Neuronal stem cell (in vitro differentiated cells): Measurements from ENCODE around the gene OTUD4.

Source experiments
- DNase-seq: peaks from one replicate; pipeline ENCODE4 v3.0.0-alpha.2; 2013; ENCODE audit warnings: low spot score
- H2AFZ ChIP-seq: one replicate; pipeline ENCODE4 v1.6.1; 2013; ENCODE audit warnings: mild to moderate bottlenecking, low read length, inconsistent platforms
- H2AK5ac ChIP-seq: 2 replicates; pipeline ENCODE4 v1.6.1; 2013; ENCODE audit warnings: low read depth, mild to moderate bottlenecking, inconsistent platforms, low read length, moderate library complexity, mixed read lengths
- H2BK120ac ChIP-seq: 2 replicates; pipeline ENCODE4 v1.6.1; 2013; ENCODE audit warnings: low read depth, mild to moderate bottlenecking, inconsistent platforms, low read length, moderate library complexity, mixed read lengths
- H2BK12ac ChIP-seq: one replicate; pipeline ENCODE4 v1.6.1; 2013; ENCODE audit warnings: low read length, inconsistent platforms
- H2BK15ac ChIP-seq: 2 replicates; pipeline ENCODE4 v1.6.1; 2013; ENCODE audit warnings: mild to moderate bottlenecking, low read length, inconsistent platforms, mixed read lengths
- H2BK5ac ChIP-seq: one replicate; pipeline ENCODE4 v1.6.1; 2013; ENCODE audit warnings: inconsistent platforms, mild to moderate bottlenecking, low read length, moderate library complexity
- H3K14ac ChIP-seq: one replicate; pipeline ENCODE4 v1.6.1; 2013; ENCODE audit warnings: low read length, inconsistent platforms
- H3K18ac ChIP-seq: 2 replicates; pipeline ENCODE4 v1.6.1; 2013; ENCODE audit warnings: low read length, inconsistent platforms
- H3K23ac ChIP-seq: 2 replicates; pipeline ENCODE4 v1.6.1; 2013; ENCODE audit warnings: low read depth, mild to moderate bottlenecking, mixed read lengths, low read length, inconsistent platforms; ENCODE audit not compliant: poor library complexity
- H3K27ac ChIP-seq: replicated peaks from 3 replicates; pipeline ENCODE4 v1.5.1; 2013; ENCODE audit warnings: low read length, inconsistent platforms
- H3K27me3 ChIP-seq, 3 experiments: 2 replicates each; pipeline ENCODE4 v1.6.1; 2013; ENCODE audit warnings: low read length in 3 of 3, mild to moderate bottlenecking in 2 of 3, inconsistent platforms in 1 of 3, low read depth in 1 of 3, mixed read lengths in 1 of 3, moderate library complexity in 1 of 3; ENCODE audit not compliant: control insufficient read depth in 3 of 3, insufficient read depth in 3 of 3
- H3K36me3 ChIP-seq, 2 donors: replicated peaks in 1 of 2; 2 replicates each; pipeline ENCODE4 v1.6.1; 2013; ENCODE audit warnings: low read length in 2 of 2; ENCODE audit not compliant: control insufficient read depth in 2 of 2, insufficient read depth in 2 of 2
- H3K4ac ChIP-seq: 2 replicates; pipeline ENCODE4 v1.6.1; 2013; ENCODE audit warnings: inconsistent platforms, mild to moderate bottlenecking, low read length, moderate library complexity
- H3K4me1 ChIP-seq, 2 donors: 1 replicate in 1 of 2; 2 replicates in 1 of 2; pipeline ENCODE4 v1.6.1; 2013; ENCODE audit warnings: low read length in 2 of 2, low read depth in 1 of 2; ENCODE audit not compliant: control insufficient read depth in 2 of 2, insufficient read depth in 1 of 2
- H3K4me2 ChIP-seq: one replicate; pipeline ENCODE4 v1.6.1; 2013; ENCODE audit warnings: mild to moderate bottlenecking, low read length, inconsistent platforms; ENCODE audit not compliant: insufficient read depth, poor library complexity, severe bottlenecking
- H3K4me3 ChIP-seq, 2 donors: 2 replicates each; pipeline ENCODE4 v1.5.1; 2013; ENCODE audit warnings: low read length in 2 of 2, mild to moderate bottlenecking in 2 of 2, inconsistent platforms in 1 of 2, moderate library complexity in 1 of 2
- H3K79me1 ChIP-seq: one replicate; pipeline ENCODE4 v1.6.1; 2013; ENCODE audit warnings: low read depth, mild to moderate bottlenecking, inconsistent platforms, low read length, moderate library complexity
- H3K9ac ChIP-seq: one replicate; pipeline ENCODE4 v1.6.1; 2013; ENCODE audit warnings: mild to moderate bottlenecking, low read depth, low read length, inconsistent platforms; ENCODE audit not compliant: poor library complexity
- H3K9me3 ChIP-seq, 2 donors: replicated peaks in 1 of 2; 2 replicates each; pipeline versions ENCODE3 to v1.6.1; 2013; ENCODE audit warnings: low read length in 2 of 2, mild to moderate bottlenecking in 2 of 2, inconsistent platforms in 1 of 2, low read depth in 1 of 2, mixed read lengths in 1 of 2, moderate library complexity in 1 of 2; ENCODE audit not compliant: control insufficient read depth in 2 of 2, insufficient read depth in 1 of 2
- H4K8ac ChIP-seq: one replicate; pipeline ENCODE4 v1.6.1; 2013; ENCODE audit warnings: low read depth, mild to moderate bottlenecking, inconsistent platforms, low read length, moderate library complexity
- H4K91ac ChIP-seq: one replicate; pipeline ENCODE4 v1.6.1; 2013; ENCODE audit warnings: low read length, low read depth, mild to moderate bottlenecking, inconsistent platforms; ENCODE audit not compliant: poor library complexity
- WGBS, 2 donors: extraction: QIAGEN DNeasy Blood & Tissue Kit; methylation state at CpG; one replicate each; pipeline ENCODE4 v1.1.7; 2013; ENCODE audit warnings: missing lambda C conversion rate in 2 of 2, mixed read lengths in 1 of 2; ENCODE audit not compliant: insufficient read length in 2 of 2, insufficient replicate concordance in 1 of 2; ENCODE audit errors: extremely low coverage in 2 of 2; 5-methylcytosine and 5-hydroxymethylcytosine counted together

Gene OTUD4

GRCh38 chr4:145177511-145177905 lies 2.9 kb downstream of the OTUD4 start:
- peaks cover 1 to 25% of the 10 kb centered on the region in 2 donors for H3K36me3 ChIP-seq
- no peak overlapping the region for H3K4me2 ChIP-seq
- H3K14ac ChIP-seq, result no peak overlapping the region
- H3K79me1 ChIP-seq, result peaks cover 2% of the 10 kb centered on the region
- no peak overlapping the region for H3K23ac ChIP-seq
- no peak overlapping the region for H3K4ac ChIP-seq
- no peak overlapping the region for H2AK5ac ChIP-seq
- H3K4me3 ChIP-seq, result no peak overlapping the region
- H3K27ac ChIP-seq, result no peak overlapping the region
- H3K9ac ChIP-seq, result no peak overlapping the region
- H2BK120ac ChIP-seq, result no peak overlapping the region
- H2BK5ac ChIP-seq, result no peak overlapping the region
- no peak overlapping the region for H2BK15ac ChIP-seq
- H3K4me1 ChIP-seq, result peaks cover 4 to 8% of the 10 kb centered on the region in 2 donors
- DNase-seq, result no peak
- H3K27me3 ChIP-seq, result no peaks in the 10 kb centered on the region
- H4K91ac ChIP-seq, result no peak overlapping the region
- no peaks in the 10 kb centered on the region for H3K9me3 ChIP-seq
- no peak overlapping the region for H2BK12ac ChIP-seq
- no peak overlapping the region for H2AFZ ChIP-seq
- H3K18ac ChIP-seq, result no peak overlapping the region
- H4K8ac ChIP-seq, result no peak overlapping the region
- no CpG with 5 or more reads among the region's 4 CpGs for WGBS, 2 donors

GRCh38 chr4:145176641-145177432 lies 3.6 kb downstream of the OTUD4 start:
- Histone ChIP-seq H3K36me3 (peaks cover 3 to 32% of the 10 kb centered on the region in 2 donors), H2BK15ac (no peak overlapping the region), H3K27me3 (no peaks in the 10 kb centered on the region), H3K4ac (no peak overlapping the region), H3K4me1 (peaks cover 4 to 8% of the 10 kb centered on the region in 2 donors), H3K4me3 (no peak overlapping the region), H2BK120ac (no peak overlapping the region), H2AK5ac (no peak overlapping the region), H3K79me1 (peaks cover 2% of the 10 kb centered on the region), H3K4me2 (no peak overlapping the region), H3K23ac (no peak overlapping the region), H3K18ac (no peak overlapping the region), H4K91ac (no peak overlapping the region), H3K27ac (no peak overlapping the region), H4K8ac (no peak overlapping the region), H2BK5ac (no peak overlapping the region), H3K9ac (no peak overlapping the region), H2AFZ (no peak overlapping the region), H3K9me3 (no peaks in the 10 kb centered on the region), H3K14ac (no peak overlapping the region), H2BK12ac (no peak overlapping the region)
- no CpG with 5 or more reads among the region's 9 CpGs for WGBS, 2 donors
- DNase-seq, result no peak

- Histone ChIP-seq H3K4me3 (no peak overlapping the region), H2BK15ac (no peak overlapping the region), H3K9ac (no peak overlapping the region), H3K9me3 (peaks cover 0 to 4% of the 10 kb centered on the region in 2 donors), H3K4me1 (no peaks in the 10 kb centered on the region), H2BK120ac (no peak overlapping the region), H3K27ac (no peak overlapping the region), H2AFZ (no peak overlapping the region), H3K4me2 (no peak overlapping the region), H2BK12ac (no peak overlapping the region), H3K18ac (no peak overlapping the region), H2BK5ac (no peak overlapping the region), H3K4ac (no peak overlapping the region), H4K91ac (no peak overlapping the region), H3K14ac (no peak overlapping the region), H3K79me1 (peaks cover 2% of the 10 kb centered on the region), H4K8ac (no peak overlapping the region), H3K23ac (no peak overlapping the region), H3K27me3 (no peaks in the 10 kb centered on the region), H3K36me3 (peaks cover 5 to 75% of the 10 kb centered on the region in 2 donors), H2AK5ac (no peak overlapping the region)
- no peak for DNase-seq
- no CpG with 5 or more reads among the region's 1 CpG for WGBS, 2 donors
These were observed 8.5 kb downstream of the OTUD4 start for GRCh38 chr4:145171911-145172310.

- no peak overlapping the region for H3K23ac ChIP-seq
- H3K4me3 ChIP-seq, result no peak overlapping the region
- no peak for DNase-seq
- no CpG with 5 or more reads among the region's 1 CpG for WGBS, 2 donors
- no peak overlapping the region for H2AFZ ChIP-seq
- H2BK12ac ChIP-seq, result no peak overlapping the region
- no peak overlapping the region for H2BK120ac ChIP-seq
- no peak overlapping the region for H3K18ac ChIP-seq
- H2BK15ac ChIP-seq, result no peak overlapping the region
- H4K91ac ChIP-seq, result no peak overlapping the region
- H3K9ac ChIP-seq, result no peak overlapping the region
- no peaks in the 10 kb centered on the region for H3K4me1 ChIP-seq
- no peaks in the 10 kb centered on the region for H3K27me3 ChIP-seq
- peaks cover 5 to 85% of the 10 kb centered on the region in 2 donors for H3K36me3 ChIP-seq
- peaks cover 0 to 4% of the 10 kb centered on the region in 2 donors for H3K9me3 ChIP-seq
- H3K4me2 ChIP-seq, result no peak overlapping the region
- no peak overlapping the region for H3K27ac ChIP-seq
- H4K8ac ChIP-seq, result no peak overlapping the region
- H3K79me1 ChIP-seq, result no peaks in the 10 kb centered on the region
- H2AK5ac ChIP-seq, result no peak overlapping the region
- no peak overlapping the region for H2BK5ac ChIP-seq
- H3K4ac ChIP-seq, result no peak overlapping the region
- H3K14ac ChIP-seq, result no peak overlapping the region
These were observed 10.2 kb downstream of the OTUD4 start for GRCh38 chr4:145170223-145170622.
